HG02642 (cell line): Measurements from ENCODE around the gene SLC6A6.

Source experiments
- ATAC-seq: cut with Tn5 transposase; IDR thresholded peaks from one replicate; pipeline ENCODE4 v1.9.1; 2021; ENCODE audit warnings: mild to moderate bottlenecking; ENCODE audit not compliant: unreplicated experiment, poor library complexity

The SLC6A6 gene

GRCh38 chr3:14461006-14461747 is 58.8 kb downstream of the SLC6A6 start:
- no peak for ATAC-seq

GRCh38 chr3:14461748-14462324 is 59.4 kb downstream of the SLC6A6 start:
- ATAC-seq: no peak

- no peak for ATAC-seq
Measured at GRCh38 chr3:14462738-14463137, 60.3 kb downstream of the SLC6A6 start.

- ATAC-seq: no peak
Measured at GRCh38 chr3:14463330-14464140, 61.1 kb downstream of the SLC6A6 start.

- ATAC-seq: no peak
Measured at GRCh38 chr3:14464141-14464465, 61.7 kb downstream of the SLC6A6 start.

- ATAC-seq: no peak
Measured at GRCh38 chr3:14464521-14464920, 62.1 kb downstream of the SLC6A6 start.

- no peak for ATAC-seq
Measured at GRCh38 chr3:14465425-14465824, 63.0 kb downstream of the SLC6A6 start.

- no peak for ATAC-seq
Measured at GRCh38 chr3:14466179-14466903, 63.9 kb downstream of the SLC6A6 start.

GRCh38 chr3:14467814-14468620 is 65.6 kb downstream of the SLC6A6 start:
- peak; percentile 42 for ATAC-seq

GRCh38 chr3:14468621-14468981 is 66.2 kb downstream of the SLC6A6 start:
- no peak for ATAC-seq

GRCh38 chr3:14470461-14470860 is 68.1 kb downstream of the SLC6A6 start:
- ATAC-seq: no peak

GRCh38 chr3:14471016-14471415 is 68.6 kb downstream of the SLC6A6 start:
- ATAC-seq: no peak

- ATAC-seq: no peak
Measured at GRCh38 chr3:14471690-14472089, 69.3 kb downstream of the SLC6A6 start.

GRCh38 chr3:14472471-14473351 is 70.3 kb downstream of the SLC6A6 start:
- ATAC-seq: no peak

GRCh38 chr3:14473411-14473891 is 71.0 kb downstream of the SLC6A6 start:
- no peak for ATAC-seq

GRCh38 chr3:14474363-14475081 is 72.1 kb downstream of the SLC6A6 start:
- no peak for ATAC-seq

- ATAC-seq: no peak
Measured at GRCh38 chr3:14475621-14476020, 73.2 kb downstream of the SLC6A6 start.

- no peak for ATAC-seq
Measured at GRCh38 chr3:14476583-14477265, 74.3 kb downstream of the SLC6A6 start.
